GM19397 (cell line): ENCODE results near the gene MBNL1.
"Not testable (repeated sequence)": the region's sequence is repeated elsewhere in the genome, so short reads cannot be mapped to it uniquely, and the experiment has no call there.

Experiments used
- ATAC-seq: cut with Tn5 transposase; IDR thresholded peaks from one replicate; pipeline ENCODE4 v1.9.1; 2021; ENCODE audit warnings: mild to moderate bottlenecking, moderate library complexity; ENCODE audit not compliant: unreplicated experiment

The MBNL1 gene

GRCh38 chr3:152436707-152437590 lies 168.2 kb downstream of the MBNL1 start:
- ATAC-seq: no peak

- no peak for ATAC-seq
These were observed 169.5 kb downstream of the MBNL1 start for GRCh38 chr3:152438181-152438580.

- no peak for ATAC-seq
These were observed 170.0 kb downstream of the MBNL1 start for GRCh38 chr3:152438706-152439105.

- not testable (repeated sequence) for ATAC-seq
These were observed 171.5 kb downstream of the MBNL1 start for GRCh38 chr3:152440243-152440642.

- ATAC-seq: no peak
These were observed 174.7 kb downstream of the MBNL1 start for GRCh38 chr3:152443212-152444023.

- ATAC-seq: no peak
These were observed 175.4 kb downstream of the MBNL1 start for GRCh38 chr3:152444029-152444641.

GRCh38 chr3:152445212-152445611 lies 176.5 kb downstream of the MBNL1 start:
- no peak for ATAC-seq

- no peak for ATAC-seq
These were observed 177.8 kb downstream of the MBNL1 start for GRCh38 chr3:152446495-152446894.

- no peak for ATAC-seq
These were observed 178.8 kb downstream of the MBNL1 start for GRCh38 chr3:152447511-152447910.

- no peak for ATAC-seq
These were observed 179.4 kb downstream of the MBNL1 start for GRCh38 chr3:152448091-152448490.

GRCh38 chr3:152452318-152452717 lies 183.6 kb downstream of the MBNL1 start:
- ATAC-seq: no peak

GRCh38 chr3:152454076-152454875 lies 185.5 kb downstream of the MBNL1 start:
- no peak for ATAC-seq

- no peak for ATAC-seq
These were observed 187.3 kb downstream of the MBNL1 start for GRCh38 chr3:152455989-152456388.

- no peak for ATAC-seq
These were observed 189.0 kb downstream of the MBNL1 start for GRCh38 chr3:152457500-152458375.

GRCh38 chr3:152458376-152459117 lies 189.8 kb downstream of the MBNL1 start:
- no peak for ATAC-seq

- ATAC-seq: no peak
These were observed 190.4 kb downstream of the MBNL1 start for GRCh38 chr3:152459118-152459515.

- no peak for ATAC-seq
These were observed 190.8 kb downstream of the MBNL1 start for GRCh38 chr3:152459572-152459971.

GRCh38 chr3:152460936-152461335 lies 192.2 kb downstream of the MBNL1 start:
- ATAC-seq: no peak

- ATAC-seq: no peak
These were observed 192.7 kb downstream of the MBNL1 start for GRCh38 chr3:152461460-152461859.
